ENCODE results near the gene IRX1.

GRCh38 chr5:3619579-3619978 is 23.9 kb downstream of the IRX1 start:
- TF ChIP-seq REST (IDR thresholded peaks at IDR 0.05; ENCODE audit: insufficient replicate concordance, low read depth) (no peak), CTCF (IDR thresholded peaks at IDR 0.05; ENCODE audit: insufficient read depth, low read length) (no peak), SPI1 (IDR thresholded peaks at IDR 0.05; ENCODE audit: borderline replicate concordance, low read depth) (no peak)
